Lung (tissue), 12 donors: ENCODE data around the gene USP5. TPM values are rescaled to one million over a fixed set of nuclear protein-coding genes. Genes with fewer than 3 reads are reported as not detected.

Experiments
- ATAC-seq: fragments of 200-7000 bp; cut with Tn5 transposase; one replicate; pipeline ENCODE4 v1.9.1; 2020; ENCODE audit warnings: moderate number of reproducible peaks; ENCODE audit not compliant: insufficient read depth, low FRiP score
- DNase-seq, 3 donors: peaks; one replicate each; pipeline ENCODE4 v3.0.0-alpha.2; 2013 to 2017
- H3K27ac ChIP-seq, 2 donors: one replicate each; pipeline ENCODE4 v1.5.1; 2013; ENCODE audit warnings: mild to moderate bottlenecking in 2 of 2, moderate library complexity in 2 of 2, control low read depth in 1 of 2, inconsistent platforms in 1 of 2, low read depth in 1 of 2, low read length in 1 of 2
- H3K27me3 ChIP-seq, 3 donors: one replicate each; pipeline ENCODE4 v1.5.1; 2013; ENCODE audit warnings: low read length in 2 of 3; ENCODE audit not compliant: control insufficient read depth in 3 of 3, insufficient read depth in 3 of 3
- H3K36me3 ChIP-seq, 4 donors: one replicate each; pipeline ENCODE4 v1.5.1; 2013; ENCODE audit warnings: low read length in 4 of 4, mild to moderate bottlenecking in 1 of 4, moderate library complexity in 1 of 4; ENCODE audit not compliant: control insufficient read depth in 4 of 4, insufficient read depth in 4 of 4
- H3K4me1 ChIP-seq, 5 donors: one replicate each; pipeline ENCODE4 v1.5.1; 2013; ENCODE audit warnings: low read length in 5 of 5, mild to moderate bottlenecking in 2 of 5, moderate library complexity in 1 of 5; ENCODE audit not compliant: control insufficient read depth in 5 of 5, insufficient read depth in 5 of 5
- H3K4me3 ChIP-seq: one replicate; pipeline ENCODE4 v1.5.1; 2013; ENCODE audit warnings: mild to moderate bottlenecking, control low read depth, moderate library complexity
- H3K9ac ChIP-seq, 2 donors: one replicate each; pipeline ENCODE4 v1.5.1; 2013; ENCODE audit warnings: low read length in 2 of 2, control low read depth in 1 of 2; ENCODE audit not compliant: insufficient read depth in 1 of 2
- H3K9me3 ChIP-seq, 4 donors: one replicate each; pipeline ENCODE4 v1.5.1; 2013; ENCODE audit warnings: low read length in 3 of 4, mild to moderate bottlenecking in 1 of 4, moderate library complexity in 1 of 4; ENCODE audit not compliant: control insufficient read depth in 4 of 4, insufficient read depth in 3 of 4
- CTCF ChIP-seq: IDR thresholded peaks from 2 replicates; pipeline ENCODE4 v1.5.1; 2012; ENCODE audit warnings: mild to moderate bottlenecking; ENCODE audit errors: control extremely low read depth, extremely low read depth
- WGBS, 2 donors: extraction: QIAGEN DNeasy Blood & Tissue Kit; methylation state at CpG; one replicate each; pipeline ENCODE4 v1.1.7; 2013; 5-methylcytosine and 5-hydroxymethylcytosine counted together
- polyA plus RNA-seq, 2 donors: library from polyadenylated mRNA; stranded (reverse); fragments of 200-250 nt; gene quantifications; one replicate each; pipeline ENCODE4 v1.2.1, GENCODE V29; 2013
- total RNA-seq, 2 donors: library from RNA; depleted of rRNA in 1 of 2; stranded (reverse); fragments of >200 nt in 1 of 2; gene quantifications; one replicate each; pipeline ENCODE4 v1.2.1, GENCODE V29; 2014 to 2021
- donor health status: control.
- donor health status: control.
- donor health status: Bipolar disorder and iron deficiency.
- donor health status: healthy.
- donor health status: DM: yes; HTN: yes; CAD: no.

Gene USP5
- total and polyA plus RNA-seq, 4 donors = 24.8 to 92.1 (median 36.7) TPM

DNA sequence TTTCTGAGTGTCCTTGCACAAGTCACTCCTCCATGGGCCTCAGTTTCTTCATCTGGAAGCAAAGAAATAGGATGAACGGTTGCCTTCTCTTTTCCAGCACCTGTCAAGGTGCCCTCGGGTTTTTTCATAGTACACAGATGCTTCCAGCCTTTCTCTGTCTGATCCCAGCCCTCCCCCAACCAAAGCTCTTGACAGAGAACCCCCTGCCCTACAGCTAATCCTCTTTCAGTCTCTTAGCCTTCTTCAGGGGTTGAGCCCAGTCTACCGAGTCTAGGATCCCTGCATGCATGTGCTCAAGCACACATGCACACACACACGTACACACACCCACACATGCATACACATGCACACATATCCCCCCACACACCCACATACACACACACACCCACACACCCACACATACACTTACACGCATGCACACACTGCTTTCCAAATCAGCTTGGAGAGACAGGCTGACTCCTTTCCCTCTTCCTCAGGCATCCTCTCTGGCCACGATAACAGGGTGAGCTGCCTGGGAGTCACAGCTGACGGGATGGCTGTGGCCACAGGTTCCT lies 5.6 kb upstream of the USP5 start:
- H3K4me3 ChIP-seq = no peak overlapping the region
- H3K9me3 ChIP-seq = no peaks in the 10 kb centered on the region
- H3K36me3 ChIP-seq = peaks cover 1 to 33% (median 9%) of the 10 kb centered on the region in 4 donors
- no peak overlapping the region for H3K27ac ChIP-seq
- no peak for TF ChIP-seq CTCF
- H3K27me3 ChIP-seq = no peaks in the 10 kb centered on the region
- H3K4me1 ChIP-seq = peaks cover 0 to 17% (median 3%) of the 10 kb centered on the region in 5 donors
- ATAC-seq (no peak), DNase-seq (no peak)
- 79 to 88% methylated on average over 7 of the region's 7 CpGs for WGBS, 2 donors
- no peak overlapping the region for H3K9ac ChIP-seq

- H3K27me3 ChIP-seq = no peaks in the 10 kb centered on the region
- no peak overlapping the region for H3K4me3 ChIP-seq
- WGBS, 2 donors = 95 to 100% methylated on average over 2 of the region's 2 CpGs
- ATAC-seq (no peak), DNase-seq (no peak)
- H3K9ac ChIP-seq = no peak overlapping the region
- no peaks in the 10 kb centered on the region for H3K9me3 ChIP-seq
- H3K36me3 ChIP-seq = peaks cover 1 to 33% (median 9%) of the 10 kb centered on the region in 4 donors
- H3K27ac ChIP-seq = no peak overlapping the region
- peaks cover 0 to 17% (median 3%) of the 10 kb centered on the region in 5 donors for H3K4me1 ChIP-seq
- no peak for TF ChIP-seq CTCF
These were observed 4.3 kb upstream of the USP5 start for GRCh38 chr12:6847676-6848075.

DNA sequence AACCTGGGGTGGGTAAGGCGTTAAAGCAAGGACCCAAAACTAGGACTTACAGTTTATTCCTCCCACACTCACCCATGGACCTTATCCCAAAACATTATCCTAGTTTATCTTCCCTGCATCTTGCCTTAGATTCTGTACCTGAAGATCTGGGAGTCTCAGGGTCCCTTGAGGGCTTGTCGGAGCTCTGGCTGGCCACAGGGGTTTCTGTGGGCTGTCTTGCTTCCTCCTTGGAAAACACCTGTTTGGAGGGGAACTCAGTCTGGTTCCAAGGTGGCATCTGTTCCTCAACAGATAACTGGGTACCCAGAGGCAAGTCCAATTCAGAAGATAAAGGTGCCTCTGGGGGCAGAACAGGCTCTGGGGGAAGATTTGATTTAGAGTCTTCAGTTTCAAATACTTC lies 2.5 kb upstream of the USP5 start:
- no peak overlapping the region for H3K27ac ChIP-seq
- ATAC-seq (no peak), DNase-seq (no peak)
- H3K4me1 ChIP-seq = peaks cover 0 to 26% (median 7%) of the 10 kb centered on the region in 5 donors
- no peak overlapping the region for H3K9ac ChIP-seq
- H3K4me3 ChIP-seq = no peak overlapping the region
- no peaks in the 10 kb centered on the region for H3K27me3 ChIP-seq
- 62 to 85% methylated on average over 2 of the region's 2 CpGs for WGBS, 2 donors
- no peak for TF ChIP-seq CTCF
- H3K9me3 ChIP-seq = no peaks in the 10 kb centered on the region
- H3K36me3 ChIP-seq = peaks cover 1 to 24% (median 10%) of the 10 kb centered on the region in 4 donors
